ENCODE measurements around the gene RBM47.
"Not testable (repeated sequence)": the region's sequence is repeated elsewhere in the genome, so short reads cannot be mapped to it uniquely, and the experiment has no call there.

Gene RBM47

GRCh38 chr4:40439519-40439918 lies 190.1 kb downstream of the RBM47 start:
- DNase-seq (ENCODE audit: low read depth) = no peak

DNA sequence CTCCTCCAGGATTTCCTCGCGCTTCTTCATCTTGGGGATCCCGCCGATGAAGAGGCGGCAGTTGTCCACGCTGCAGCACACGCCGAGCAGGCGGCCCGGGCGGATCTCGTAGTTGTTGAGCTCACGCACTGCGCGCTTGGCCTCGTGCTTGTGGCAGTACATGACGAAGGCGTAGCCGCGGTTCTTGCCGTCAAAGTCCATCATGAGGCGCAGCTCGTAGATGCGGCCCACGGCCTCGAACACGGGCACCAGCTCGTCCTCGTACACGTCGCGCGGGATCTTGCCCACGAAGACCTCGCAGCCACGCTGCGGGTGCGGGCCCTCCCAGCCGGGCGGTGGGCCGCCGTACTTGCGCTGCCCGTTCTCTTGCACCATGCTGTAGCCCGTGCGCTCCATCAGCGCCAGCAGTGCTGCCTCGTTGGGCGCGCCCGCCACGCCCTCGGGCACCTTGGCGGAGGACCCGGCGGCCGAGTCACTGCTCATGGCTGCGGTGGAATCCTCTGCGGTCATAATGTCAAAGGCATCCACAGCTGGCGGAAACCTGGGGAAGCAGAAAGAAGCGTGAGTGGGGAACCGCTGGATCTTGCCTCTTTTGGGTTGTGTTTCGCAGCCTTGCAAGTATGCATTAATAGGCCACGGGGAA lies 191.2 kb downstream of the RBM47 start:
- DNase-seq (ENCODE audit: low read depth) = no peak

GRCh38 chr4:40437741-40438383 lies 191.8 kb downstream of the RBM47 start:
- no peak for DNase-seq (ENCODE audit: low read depth)

DNA sequence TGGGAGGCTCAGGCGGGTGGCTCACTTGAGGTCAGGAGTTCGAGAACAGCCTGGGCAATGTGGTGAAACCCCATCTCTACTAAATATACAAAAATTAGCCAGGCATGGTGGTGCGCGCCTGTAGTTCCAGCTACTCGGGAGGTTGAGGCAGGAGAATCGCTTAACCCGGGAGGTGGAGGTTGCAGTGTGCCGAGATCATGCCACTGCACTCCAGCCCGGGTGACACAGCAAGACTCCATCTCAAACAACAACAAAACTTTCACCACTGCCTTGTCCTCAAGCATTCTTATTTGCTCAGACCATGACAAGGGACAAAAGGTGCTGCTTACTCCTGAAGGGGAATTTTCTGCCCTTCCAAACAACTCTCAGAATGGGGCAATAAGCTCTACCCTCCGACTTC lies 194.4 kb downstream of the RBM47 start:
- DNase-seq (ENCODE audit: low read depth) = not testable (repeated sequence)

DNA sequence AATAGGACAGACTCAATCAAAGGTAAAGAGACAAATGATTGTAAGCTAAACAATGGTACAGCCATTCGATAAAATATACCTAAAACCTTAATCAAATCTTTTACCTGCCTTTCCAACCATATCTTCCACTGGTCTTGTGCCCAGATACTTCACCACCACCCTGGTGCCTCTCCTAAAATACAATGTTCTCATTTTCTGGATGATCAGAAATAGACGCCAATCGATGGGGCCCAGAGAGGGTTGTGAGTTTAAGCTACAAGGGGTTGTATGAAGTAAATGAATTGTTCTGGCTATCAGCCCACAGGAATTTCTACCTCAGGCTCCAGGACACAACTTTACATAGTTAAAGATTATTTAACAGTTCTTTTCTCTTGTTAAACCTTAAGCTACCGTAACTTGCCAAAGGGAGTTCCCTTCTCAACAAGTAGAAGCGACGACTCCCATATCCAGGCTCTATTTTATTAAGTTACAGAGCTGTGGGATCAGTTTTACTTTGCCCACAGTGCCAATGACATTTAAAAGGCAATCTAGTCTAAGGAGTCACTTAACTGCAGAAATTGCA lies 195.5 kb downstream of the RBM47 start:
- DNase-seq (ENCODE audit: low read depth) = no peak

- DNase-seq (ENCODE audit: low read depth) = no peak
Measured at GRCh38 chr4:40432504-40432903, 197.2 kb downstream of the RBM47 start.

DNA sequence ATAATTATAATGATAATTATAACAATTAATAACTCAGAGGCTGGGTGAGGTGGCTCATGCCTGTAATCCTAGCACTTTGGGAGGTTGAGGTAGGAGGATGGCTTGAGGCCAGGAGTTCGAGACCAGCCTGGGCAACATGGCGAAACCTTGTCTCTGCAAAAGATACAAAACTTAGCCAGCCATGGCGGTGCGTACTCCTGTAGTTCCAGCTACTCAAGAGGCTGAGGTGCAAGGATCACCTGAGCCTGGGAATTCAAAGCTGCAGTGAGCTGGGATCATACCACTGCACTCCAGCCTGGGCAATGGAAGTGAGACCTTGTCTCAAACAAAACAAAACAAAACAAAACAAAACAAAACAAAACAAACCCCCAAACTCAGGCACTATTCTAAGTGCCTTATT lies 201.8 kb downstream of the RBM47 start:
- not testable (repeated sequence) for DNase-seq (ENCODE audit: low read depth)

DNA sequence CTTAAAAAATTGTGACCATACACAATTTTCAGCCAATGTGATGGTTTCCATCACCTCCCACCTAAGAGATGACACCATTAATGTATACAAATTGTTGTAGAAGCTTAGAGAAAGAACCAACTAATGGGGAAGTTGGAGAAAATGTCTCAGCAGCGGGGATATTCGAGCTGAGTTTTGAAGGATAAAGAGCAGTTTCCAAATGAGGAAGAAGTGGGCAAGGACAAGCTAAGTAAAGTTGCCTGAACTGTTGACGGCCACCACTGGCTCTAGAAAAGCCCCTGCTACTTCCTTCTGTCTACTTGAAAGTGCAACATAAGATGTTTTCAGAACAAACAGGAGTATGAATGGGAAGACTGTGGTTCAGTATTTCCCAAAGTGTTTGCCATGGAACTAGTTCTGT lies 202.5 kb downstream of the RBM47 start:
- no peak for DNase-seq (ENCODE audit: low read depth)

DNA sequence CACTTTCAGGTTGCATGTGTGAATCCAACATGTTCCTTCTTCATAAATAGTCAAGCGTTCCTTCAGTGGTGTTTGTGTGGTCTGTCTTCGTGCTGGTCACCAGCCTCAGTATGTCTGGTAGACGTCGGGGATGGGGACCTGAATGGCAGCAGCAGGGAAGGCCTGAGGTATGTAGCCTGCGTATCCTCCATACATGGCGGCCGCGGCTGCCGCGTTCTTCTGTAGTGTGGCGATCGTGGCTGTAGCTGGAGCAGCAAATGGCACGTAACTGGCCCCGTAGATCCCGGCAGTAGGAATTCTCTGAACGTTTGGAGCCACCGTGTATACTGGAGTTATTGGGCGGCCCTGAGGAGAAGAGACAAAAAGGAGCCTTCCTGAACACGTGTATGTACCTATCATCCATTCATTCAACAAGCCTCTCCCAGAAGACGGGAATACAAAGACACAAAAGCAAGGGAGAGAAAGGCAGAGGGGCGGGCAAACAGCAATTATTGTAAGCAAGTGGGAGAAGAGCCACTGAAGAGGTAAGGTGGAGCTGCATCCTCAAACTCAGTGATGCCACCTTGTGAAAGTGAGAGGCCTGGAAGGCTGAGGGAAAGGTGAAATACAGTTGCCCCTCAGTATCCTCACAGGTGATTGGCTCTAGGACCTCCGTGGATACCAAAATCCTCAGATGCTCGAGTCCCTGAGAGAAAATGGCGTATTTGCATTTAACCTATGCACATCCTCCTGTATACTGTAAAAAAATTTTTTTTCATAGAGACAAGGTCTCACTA lies 203.7 kb downstream of the RBM47 start:
- no peak for DNase-seq (ENCODE audit: low read depth)

DNA sequence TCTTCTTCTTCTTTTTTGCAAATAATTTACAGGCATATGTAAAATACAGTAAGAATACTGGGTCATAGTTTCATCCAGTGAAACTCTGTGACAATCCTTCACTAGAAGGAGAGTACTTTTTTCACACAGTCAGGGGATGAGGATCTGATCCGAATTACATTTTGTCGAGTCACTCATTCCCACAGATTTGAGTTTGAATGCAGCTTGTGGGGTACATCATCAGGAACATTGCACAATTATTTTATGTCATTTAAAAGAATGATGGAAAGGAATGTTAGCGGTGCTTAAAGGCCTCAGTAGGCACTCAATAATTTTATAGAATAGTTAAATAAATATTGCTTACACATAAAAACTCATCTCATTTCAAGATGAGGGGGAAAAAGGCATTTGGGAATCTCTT lies 205.9 kb downstream of the RBM47 start:
- peak; percentile 49 for DNase-seq (ENCODE audit: low read depth)

GRCh38 chr4:40421839-40422708 lies 207.6 kb downstream of the RBM47 start:
- DNase-seq (ENCODE audit: low read depth) = no peak

DNA sequence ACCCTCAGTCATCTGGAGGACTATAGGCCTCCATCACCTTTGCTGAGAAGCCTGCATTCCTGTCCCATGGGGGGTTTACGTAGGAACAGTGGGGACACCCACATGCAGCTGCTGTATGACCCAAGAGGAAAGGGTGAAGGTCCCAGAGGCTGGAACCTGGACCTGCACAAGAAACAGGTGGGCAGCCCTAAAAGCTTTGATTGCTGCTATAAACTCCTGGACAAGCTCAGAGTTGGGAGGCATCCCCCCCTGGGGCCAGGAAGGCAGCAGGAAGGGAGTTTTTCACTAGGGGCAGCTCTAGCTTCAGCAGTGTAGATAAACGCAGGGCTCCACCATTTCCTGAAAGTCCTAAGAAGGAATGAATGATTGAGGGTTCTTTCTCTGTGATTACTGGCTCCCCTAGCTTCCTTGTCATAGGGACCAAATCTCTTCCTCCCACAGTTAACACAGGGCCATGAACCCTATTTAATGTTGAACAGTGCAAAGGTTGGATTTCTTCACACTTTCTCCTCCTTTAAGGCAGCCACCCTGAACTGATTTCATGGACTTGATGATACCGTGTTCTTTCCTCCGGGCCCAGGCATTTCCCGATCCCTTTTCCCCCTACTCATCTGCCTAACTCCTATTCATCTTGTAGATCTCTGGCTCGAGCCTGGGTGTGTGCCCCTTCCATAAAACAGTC lies 210.3 kb downstream of the RBM47 start:
- DNase-seq (ENCODE audit: low read depth) = no peak

- DNase-seq (ENCODE audit: low read depth) = no peak
Measured at GRCh38 chr4:40418430-40419230, 211.0 kb downstream of the RBM47 start.

- no peak for DNase-seq (ENCODE audit: low read depth)
Measured at GRCh38 chr4:40417941-40418340, 211.7 kb downstream of the RBM47 start.

DNA sequence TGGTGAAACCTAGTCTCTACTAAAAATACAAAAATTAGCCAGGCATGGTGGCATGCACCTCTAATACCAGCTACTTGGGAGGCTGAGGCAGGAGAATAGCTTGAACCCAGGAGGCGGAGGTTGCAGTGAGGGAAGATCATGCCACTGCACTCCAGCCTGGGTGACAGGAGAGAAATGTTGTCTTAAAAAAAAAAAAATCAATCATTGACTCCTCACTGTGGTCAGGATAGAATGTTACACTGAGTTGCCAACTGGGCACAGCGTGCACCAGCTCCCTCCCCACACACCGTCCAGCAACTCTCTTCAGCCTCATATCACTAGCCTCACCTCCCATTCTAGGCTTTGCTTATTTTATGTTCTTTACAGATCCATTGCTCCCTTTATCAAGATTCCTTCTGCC lies 215.0 kb downstream of the RBM47 start:
- no peak for DNase-seq (ENCODE audit: low read depth)

GRCh38 chr4:40412866-40413795 lies 216.5 kb downstream of the RBM47 start:
- no peak for DNase-seq (ENCODE audit: low read depth)

GRCh38 chr4:40412388-40412787 lies 217.3 kb downstream of the RBM47 start:
- DNase-seq (ENCODE audit: low read depth) = no peak

DNA sequence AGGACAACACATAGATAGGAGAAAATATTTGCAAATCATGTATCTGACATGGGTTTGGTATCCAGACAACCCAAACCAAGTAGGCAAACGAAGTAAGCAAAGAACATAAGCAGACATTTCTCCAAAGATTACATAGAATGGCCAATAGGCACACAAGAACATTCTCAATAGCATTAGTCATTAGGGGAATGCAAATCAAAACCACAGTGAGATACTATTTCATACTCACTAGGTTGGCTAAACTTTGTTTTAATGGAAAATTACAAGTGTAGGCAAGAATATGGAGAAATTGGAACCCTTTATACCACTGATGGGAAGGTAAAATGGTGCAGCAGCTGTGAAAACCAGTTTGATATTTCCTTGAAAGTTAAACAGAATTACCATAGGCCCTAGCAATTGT lies 219.8 kb downstream of the RBM47 start:
- DNase-seq (ENCODE audit: low read depth) = no peak

GRCh38 chr4:40407468-40407867 lies 222.2 kb downstream of the RBM47 start:
- DNase-seq (ENCODE audit: low read depth) = not testable (repeated sequence)
